ENCODE data around the gene PRR12. TPM values are rescaled to one million over a fixed set of nuclear protein-coding genes. Genes with fewer than 3 reads are reported as not detected.

PRR12 gene
- total and polyA plus RNA-seq, 4 donors, result 0.86 to 3.5 (median 2.8) TPM

- no peak for TF ChIP-seq REST (IDR thresholded peaks at IDR 0.05)
- no peak for TF ChIP-seq FOXA1 (IDR thresholded peaks at IDR 0.05)
- no peak for TF ChIP-seq YY1 (IDR thresholded peaks at IDR 0.05)
- TF ChIP-seq HNF4A (conservative IDR thresholded peaks at IDR 0.05), result no peak
- no peak for TF ChIP-seq NR2F2 (IDR thresholded peaks at IDR 0.05)
These were observed 24.9 kb downstream of the PRR12 start (continued) for GRCh38 chr19:49615861-49616260.

- TF ChIP-seq YY1 (IDR thresholded peaks at IDR 0.05) (no peak), NR2F2 (IDR thresholded peaks at IDR 0.05) (no peak), MAX (IDR thresholded peaks at IDR 0.05) (no peak), ATF3 (IDR thresholded peaks at IDR 0.05) (no peak), ZBTB33 (IDR thresholded peaks at IDR 0.05) (no peak), CTCF (IDR thresholded peaks at IDR 0.05; ENCODE audit: low read depth, low read length, missing input control) (no peak), FOXA1 (IDR thresholded peaks at IDR 0.05) (no peak), HNF4A (conservative IDR thresholded peaks at IDR 0.05) (no peak), EGR1 (IDR thresholded peaks at IDR 0.05; ENCODE audit: low read depth in 2 of 2) (no peak), TAF1 (conservative IDR thresholded peaks at IDR 0.05) (no peak), RXRA (IDR thresholded peaks at IDR 0.05) (no peak), FOXA2 (IDR thresholded peaks at IDR 0.05) (no peak), REST (IDR thresholded peaks at IDR 0.05) (no peak), JUND (IDR thresholded peaks at IDR 0.05) (no peak), SP1 (IDR thresholded peaks at IDR 0.05) (no peak), RAD21 (IDR thresholded peaks at IDR 0.05) (no peak), HNF4G (IDR thresholded peaks at IDR 0.05) (no peak)
- DNase-seq (ENCODE audit: low spot score), result no peak
- no peak overlapping the region for H3K27ac ChIP-seq (ENCODE audit: low read depth in 1 of 2, low read length in 2 of 2)
- no peaks in the 10 kb centered on the region for H3K27me3 ChIP-seq (ENCODE audit: control insufficient read depth in 4 of 4, insufficient read depth in 4 of 4, low read length in 3 of 4)
- peaks cover 6 to 38% (median 14%) of the 10 kb centered on the region in 4 donors for H3K36me3 ChIP-seq (ENCODE audit: control insufficient read depth in 4 of 4, insufficient read depth in 3 of 4, low read depth in 1 of 4, low read length in 3 of 4)
- H3K9me3 ChIP-seq (ENCODE audit: control insufficient read depth in 4 of 4, low read length in 3 of 4), result no peaks in the 10 kb centered on the region
- H3K9ac ChIP-seq (ENCODE audit: low read depth in 1 of 2, low read length in 2 of 2), result no peak overlapping the region
- 97% methylated on average over 7 of the region's 7 CpGs for WGBS
- H3K4me1 ChIP-seq (ENCODE audit: control insufficient read depth in 4 of 4, insufficient read depth in 4 of 4, low read length in 3 of 4), result no peaks in the 10 kb centered on the region
- H3K4me3 ChIP-seq (ENCODE audit: low read depth in 1 of 3, low read length in 3 of 3), result no peak overlapping the region
These were observed 25.6 kb downstream of the PRR12 start for GRCh38 chr19:49616532-49616931.

Data from liver (tissue), 9 donors.